Esophagus muscularis mucosa (tissue), 4 donors: ENCODE measurements around the gene NAA40. TPM values are rescaled to one million over a fixed set of nuclear protein-coding genes. Genes with fewer than 3 reads are reported as not detected.

Source experiments
- DNase-seq: peaks from one replicate; pipeline ENCODE4 v3.0.0-alpha.2; 2017; ENCODE audit errors: extremely low spot score
- H3K27ac ChIP-seq, 4 donors: fragments of 200-600 bp; sonication (generic); replicated peaks in 1 of 4; 1 replicate in 3 of 4; 2 replicates in 1 of 4; pipeline ENCODE4 v1.5.1; 2016 to 2019; ENCODE audit warnings: mild to moderate bottlenecking in 1 of 4
- H3K27me3 ChIP-seq, 4 donors: fragments of 200-600 bp; sonication (generic); one replicate each; pipeline versions ENCODE4 v1.5.1 to v1.6.0; 2016 to 2019
- H3K36me3 ChIP-seq, 4 donors: fragments of 200-600 bp; sonication (generic); one replicate each; pipeline ENCODE4 v1.5.1; 2016 to 2019
- H3K4me1 ChIP-seq, 4 donors: fragments of 200-600 bp; sonication (generic); one replicate each; pipeline ENCODE4 v1.5.1; 2016 to 2019
- H3K4me3 ChIP-seq, 4 donors: fragments of 200-600 bp; sonication (generic); 1 replicate in 2 of 4; 2 replicates in 2 of 4; pipeline ENCODE4 v1.5.1; 2016 to 2019; ENCODE audit warnings: mild to moderate bottlenecking in 4 of 4, moderate library complexity in 1 of 4
- H3K9me3 ChIP-seq, 4 donors: fragments of 200-600 bp; sonication (generic); 1 replicate in 3 of 4; 2 replicates in 1 of 4; pipeline ENCODE4 v1.5.1; 2016 to 2019
- EP300 ChIP-seq: sonication (generic); formaldehyde crosslinking; IDR thresholded peaks from one replicate; pipeline ENCODE4 v1.6.1; 2017; ENCODE audit warnings: antibody characterized with exemption
- POLR2A ChIP-seq: fragments of 450-650 bp; IDR thresholded peaks from one replicate; pipeline ENCODE4 v1.6.1; 2017; ENCODE audit warnings: antibody characterized with exemption, moderate library complexity, mild to moderate bottlenecking, low read depth
- POLR2AphosphoS5 ChIP-seq, 2 donors: sonication (generic); formaldehyde crosslinking; IDR thresholded peaks; one replicate each; pipeline ENCODE4 v1.6.1; 2017; ENCODE audit warnings: antibody characterized with exemption in 2 of 2
- WGBS: methylation state at CpG from one replicate; pipeline ENCODE4 v1.1.5; 2018; 5-methylcytosine and 5-hydroxymethylcytosine counted together
- intact Hi-C: fragments of 100-400 bp; cut with DNase I; formaldehyde crosslinking; loops from one replicate; pipeline ENCODE4 v1.15.1; 2023
- total RNA-seq, 4 donors: library from RNA; depleted of rRNA; stranded (reverse); fragments of >200 nt; gene quantifications; one replicate each; pipeline versions ENCODE4 v1.1.0 to v1.2.1, GENCODE V29; 2016
- TF ChIP-seq, protein P1 (sequence below), 3 experiments: fragments of 200-600 bp in 2 of 3; fragments of 450-650 bp in 1 of 3; sonication (generic) in 2 of 3; IDR thresholded peaks; one replicate each; pipeline ENCODE4 v1.5.1; 2017 to 2019; ENCODE audit warnings: antibody characterized with exemption in 3 of 3, mild to moderate bottlenecking in 2 of 3, moderate library complexity in 1 of 3

Gene NAA40
- total RNA-seq, 4 donors from 2014 or later, result 3.8 to 8.8 (median 8.0) TPM

DNA sequence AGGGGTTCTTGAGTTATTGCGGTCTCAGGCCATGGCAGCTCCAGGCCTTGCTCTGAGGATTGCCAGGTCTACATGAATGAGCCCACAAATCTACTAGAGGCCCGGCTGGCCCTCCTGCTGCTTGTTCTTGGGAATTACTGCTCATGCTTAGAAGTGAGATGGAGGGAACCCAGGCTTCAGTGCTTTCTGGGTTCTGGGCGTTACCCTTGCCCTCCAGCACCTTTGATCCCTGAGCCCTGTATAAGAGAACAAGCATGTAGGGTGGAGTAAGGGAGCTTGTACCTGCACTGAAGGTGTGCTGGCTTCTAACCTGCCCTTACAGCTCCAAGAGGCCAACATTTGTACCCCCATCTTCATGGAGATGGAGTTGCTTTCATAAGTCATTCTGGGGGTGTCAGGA lies 4.0 kb downstream of the NAA40 start:
- Histone ChIP-seq H3K36me3 (peaks cover 0 to 19% (median 17%) of the 10 kb centered on the region in 4 donors), H3K27ac (no peak overlapping the region), H3K4me3 (no peak overlapping the region), H3K9me3 (no peaks in the 10 kb centered on the region), H3K4me1 (peaks cover 22 to 40% (median 38%) of the 10 kb centered on the region in 4 donors), H3K27me3 (no peaks in the 10 kb centered on the region)
- WGBS, result 100% methylated on average over 2 of the region's 3 CpGs
- intact Hi-C loops, result no loop called here
- DNase-seq, result no peak
- TF ChIP-seq EP300, result no peak
- TF ChIP-seq, protein P1, sequence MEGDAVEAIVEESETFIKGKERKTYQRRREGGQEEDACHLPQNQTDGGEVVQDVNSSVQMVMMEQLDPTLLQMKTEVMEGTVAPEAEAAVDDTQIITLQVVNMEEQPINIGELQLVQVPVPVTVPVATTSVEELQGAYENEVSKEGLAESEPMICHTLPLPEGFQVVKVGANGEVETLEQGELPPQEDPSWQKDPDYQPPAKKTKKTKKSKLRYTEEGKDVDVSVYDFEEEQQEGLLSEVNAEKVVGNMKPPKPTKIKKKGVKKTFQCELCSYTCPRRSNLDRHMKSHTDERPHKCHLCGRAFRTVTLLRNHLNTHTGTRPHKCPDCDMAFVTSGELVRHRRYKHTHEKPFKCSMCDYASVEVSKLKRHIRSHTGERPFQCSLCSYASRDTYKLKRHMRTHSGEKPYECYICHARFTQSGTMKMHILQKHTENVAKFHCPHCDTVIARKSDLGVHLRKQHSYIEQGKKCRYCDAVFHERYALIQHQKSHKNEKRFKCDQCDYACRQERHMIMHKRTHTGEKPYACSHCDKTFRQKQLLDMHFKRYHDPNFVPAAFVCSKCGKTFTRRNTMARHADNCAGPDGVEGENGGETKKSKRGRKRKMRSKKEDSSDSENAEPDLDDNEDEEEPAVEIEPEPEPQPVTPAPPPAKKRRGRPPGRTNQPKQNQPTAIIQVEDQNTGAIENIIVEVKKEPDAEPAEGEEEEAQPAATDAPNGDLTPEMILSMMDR (IDR thresholded peaks at IDR 0.05), result no peak
- no peak for TF ChIP-seq POLR2AphosphoS5 (IDR thresholded peaks at IDR 0.05)
- no peak for TF ChIP-seq POLR2A

DNA sequence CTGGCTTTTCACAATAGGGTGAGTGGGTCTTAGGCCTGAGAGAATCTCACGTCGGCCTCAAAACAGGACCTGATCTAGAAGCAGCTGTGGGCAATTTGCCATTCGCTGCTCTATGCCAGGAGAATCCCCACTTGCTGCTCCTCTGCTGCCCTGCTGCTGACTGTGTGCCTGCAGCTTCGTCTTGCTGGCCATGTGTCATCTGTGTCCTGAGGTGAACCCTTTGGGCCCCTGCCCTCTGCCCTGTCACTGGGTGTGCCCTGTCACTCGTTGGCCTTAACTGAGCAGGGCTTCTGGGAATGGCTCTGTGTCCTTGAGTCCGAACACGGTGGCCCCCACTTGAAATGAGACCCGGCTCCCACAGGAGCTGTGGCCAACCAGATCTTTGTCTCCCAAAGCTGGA lies 6.2 kb downstream of the NAA40 start:
- H3K36me3 ChIP-seq, result peaks cover 0 to 33% (median 30%) of the 10 kb centered on the region in 4 donors
- H3K9me3 ChIP-seq, result no peaks in the 10 kb centered on the region
- H3K4me1 ChIP-seq, result peaks cover 11 to 24% (median 22%) of the 10 kb centered on the region in 4 donors
- no peak for TF ChIP-seq POLR2AphosphoS5 (IDR thresholded peaks at IDR 0.05)
- no peak for TF ChIP-seq POLR2A
- TF ChIP-seq, protein P1 (IDR thresholded peaks at IDR 0.05), result no peak
- TF ChIP-seq EP300, result no peak
- peak overlapping the region; percentile 68 to 77 (median 75) for H3K27ac ChIP-seq
- no peak for DNase-seq
- WGBS, result 37% methylated on average over 5 of the region's 8 CpGs
- intact Hi-C loops, result loop anchor here (5.0 kb wide), 1 partner anchor 178 kb away; the partner anchor contains the start of gene ZFTA
- H3K27me3 ChIP-seq, result no peaks in the 10 kb centered on the region
- H3K4me3 ChIP-seq, result peak overlapping the region in 2 of 4 donors; percentile 19 to 32

DNA sequence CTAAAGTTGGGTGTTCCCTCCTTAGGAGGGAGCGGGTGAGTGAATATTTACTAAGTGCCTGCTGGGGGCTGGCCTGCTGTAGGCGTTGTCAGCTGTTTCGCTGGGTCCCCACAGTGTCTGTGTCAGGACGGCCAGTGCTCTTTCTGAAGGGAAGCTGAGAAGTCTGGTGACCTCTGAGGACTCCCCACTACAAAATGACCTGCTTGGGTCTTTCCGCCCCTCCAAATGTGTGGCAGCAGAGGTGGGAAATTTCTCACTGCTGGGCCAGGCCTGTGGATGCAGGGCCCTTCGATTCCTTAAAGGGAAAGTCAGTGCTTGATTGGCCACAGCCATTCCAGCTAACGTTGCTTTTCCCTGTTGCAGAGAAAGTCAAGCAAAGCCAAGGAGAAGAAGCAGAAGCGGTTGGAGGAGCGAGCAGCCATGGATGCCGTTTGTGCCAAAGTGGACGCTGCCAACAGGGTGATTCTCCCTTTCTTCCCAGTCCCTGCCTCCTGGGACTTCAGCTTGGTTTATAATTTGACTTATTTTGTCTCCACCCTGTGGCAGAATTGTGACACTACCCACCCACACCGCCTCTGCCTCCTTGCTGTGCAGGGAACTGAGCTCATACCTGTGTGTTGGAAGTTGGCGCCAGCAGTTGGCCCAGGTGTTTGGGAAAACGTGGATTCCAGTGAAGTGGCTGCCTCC lies 6.8 kb downstream of the NAA40 start:
- 16% methylated on average over 8 of the region's 14 CpGs for WGBS
- DNase-seq, result no peak
- intact Hi-C loops, result loop anchor here (1.0 to 5.0 kb wide), 2 partner anchors 108 to 178 kb away; partner anchors contain the start of gene ZFTA
- Histone ChIP-seq H3K9me3 (no peaks in the 10 kb centered on the region), H3K27ac (peak overlapping the region; percentile 68 to 77 (median 75)), H3K27me3 (no peaks in the 10 kb centered on the region), H3K36me3 (peaks cover 0 to 39% (median 33%) of the 10 kb centered on the region in 4 donors), H3K4me3 (peak overlapping the region; percentile 19 to 42 (median 28)), H3K4me1 (peaks cover 11 to 19% (median 16%) of the 10 kb centered on the region in 4 donors)
- TF ChIP-seq POLR2A (no peak), EP300 (no peak), POLR2AphosphoS5 (IDR thresholded peaks at IDR 0.05) (peak in 1 of 2 donors; percentile 49)
- TF ChIP-seq, protein P1 (IDR thresholded peaks at IDR 0.05), result peak; percentile 82 to 94 (median 87)

DNA sequence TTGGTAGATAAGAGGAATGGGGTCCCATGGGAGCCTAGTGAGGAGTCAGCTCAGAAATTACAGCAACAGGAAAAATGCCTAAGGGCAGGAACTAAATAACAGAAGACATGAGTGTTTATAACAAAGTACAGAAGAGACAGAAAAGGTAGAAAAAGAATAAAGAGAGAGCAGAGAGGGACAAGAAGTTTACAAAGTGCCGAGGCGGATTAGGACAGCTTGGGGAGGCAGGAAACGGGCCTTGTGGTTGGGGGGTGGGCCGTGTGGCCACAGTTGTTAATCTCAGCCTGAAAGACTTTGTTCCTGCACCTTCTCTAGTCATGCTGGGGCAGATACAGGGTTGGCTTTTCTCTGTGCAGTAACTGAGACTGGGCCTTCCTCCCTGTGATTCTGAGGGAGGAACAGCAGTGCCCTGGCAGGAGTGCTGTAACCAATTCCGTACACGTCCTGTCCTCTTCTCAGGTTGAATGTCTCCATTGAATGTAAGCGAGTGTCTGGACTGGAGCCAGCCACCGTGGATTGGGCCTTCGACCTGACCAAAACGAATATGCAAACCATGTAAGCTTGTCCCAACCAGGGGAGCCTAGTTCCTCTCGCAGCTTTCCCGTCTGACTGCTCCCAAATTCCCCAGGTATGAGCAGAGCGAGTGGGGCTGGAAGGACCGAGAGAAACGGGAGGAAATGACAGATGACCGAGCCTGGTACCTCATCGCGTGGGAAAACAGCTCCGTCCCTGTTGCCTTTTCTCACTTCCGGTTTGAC lies 13.2 kb downstream of the NAA40 start:
- Histone ChIP-seq H3K9me3 (no peaks in the 10 kb centered on the region), H3K27ac (no peak overlapping the region), H3K36me3 (peaks cover 20 to 81% (median 65%) of the 10 kb centered on the region in 4 donors), H3K4me1 (no peaks in the 10 kb centered on the region), H3K4me3 (no peak overlapping the region), H3K27me3 (no peaks in the 10 kb centered on the region)
- no peak for DNase-seq
- intact Hi-C loops, result no loop called here
- WGBS, result 73% methylated on average over 18 of the region's 20 CpGs
- TF ChIP-seq POLR2A (no peak), EP300 (no peak)

GRCh38 chr11:63952570-63952969 lies 13.8 kb downstream of the NAA40 start:
- WGBS, result 93% methylated on average over 4 of the region's 4 CpGs
- intact Hi-C loops, result no loop called here
- peaks cover 20 to 75% (median 61%) of the 10 kb centered on the region in 4 donors for H3K36me3 ChIP-seq

More at GRCh38 chr11:63952570-63952969, 13.8 kb downstream of the NAA40 start:
- no peaks in the 10 kb centered on the region for H3K9me3 ChIP-seq
- no peaks in the 10 kb centered on the region for H3K27me3 ChIP-seq
- DNase-seq, result no peak
- H3K27ac ChIP-seq, result no peak overlapping the region
- no peak for TF ChIP-seq EP300
- no peak for TF ChIP-seq POLR2A
- TF ChIP-seq, protein P1 (IDR thresholded peaks at IDR 0.05), result no peak
- no peak for TF ChIP-seq POLR2AphosphoS5 (IDR thresholded peaks at IDR 0.05)
- H3K4me1 ChIP-seq, result no peaks in the 10 kb centered on the region
- H3K4me3 ChIP-seq, result no peak overlapping the region
